Amniotic stem cell (primary cell): Measurements from ENCODE around the gene CLCN1.
"Not testable (repeated sequence)": the region's sequence is repeated elsewhere in the genome, so short reads cannot be mapped to it uniquely, and the experiment has no call there.

Experiments
- DNase-seq: peaks from one replicate; lab custom pipeline; 2025; lab: John Stamatoyannopoulos, UW

Gene CLCN1

GRCh38 chr7:143315776-143316175 is at the start of gene CLCN1:
CLCN1 (plus strand) TSS chr7:143316111; CDS start chr7:143316213, 102 bp downstream.
- DNase-seq = no peak

GRCh38 chr7:143269251-143269650 is 46.7 kb upstream of the CLCN1 start:
- DNase-seq = no peak

GRCh38 chr7:143271240-143271639 is 44.7 kb upstream of the CLCN1 start:
- no peak for DNase-seq

GRCh38 chr7:143272871-143273270 is 43.0 kb upstream of the CLCN1 start:
- DNase-seq = no peak

GRCh38 chr7:143279186-143280098 is 36.5 kb upstream of the CLCN1 start:
- DNase-seq = peak; percentile 41

GRCh38 chr7:143280160-143280559 is 35.8 kb upstream of the CLCN1 start:
- DNase-seq = no peak

GRCh38 chr7:143280566-143280965 is 35.3 kb upstream of the CLCN1 start:
- DNase-seq = no peak

GRCh38 chr7:143281529-143281928 is 34.4 kb upstream of the CLCN1 start:
- DNase-seq = no peak

- no peak for DNase-seq
Observed at GRCh38 chr7:143282124-143282523, 33.8 kb upstream of the CLCN1 start.

GRCh38 chr7:143283381-143283780 is 32.5 kb upstream of the CLCN1 start:
- DNase-seq = no peak

- no peak for DNase-seq
Observed at GRCh38 chr7:143284591-143285469, 31.1 kb upstream of the CLCN1 start, which contains the start of gene TMEM139. TMEM139 (plus strand) TSS chr7:143284958; CDS start chr7:143285958, 1,000 bp downstream.

GRCh38 chr7:143285470-143285778 is 30.5 kb upstream of the CLCN1 start:
- DNase-seq = no peak

- DNase-seq = no peak
Observed at GRCh38 chr7:143285806-143286521, 29.9 kb upstream of the CLCN1 start.

- DNase-seq = no peak
Observed at GRCh38 chr7:143286522-143286890, 29.4 kb upstream of the CLCN1 start.

GRCh38 chr7:143287339-143287934 is 28.5 kb upstream of the CLCN1 start:
- no peak for DNase-seq

- peak; percentile 94 for DNase-seq
Observed at GRCh38 chr7:143287935-143288826, 27.7 kb upstream of the CLCN1 start, which contains the start of gene CASP2. CASP2 (plus strand) TSS chr7:143288351; CDS start chr7:143288456, 105 bp downstream.

- DNase-seq = peak; percentile 10
Observed at GRCh38 chr7:143288836-143289235, 27.1 kb upstream of the CLCN1 start.

- no peak for DNase-seq
Observed at GRCh38 chr7:143289421-143289820, 26.5 kb upstream of the CLCN1 start.

- DNase-seq = not testable (repeated sequence)
Observed at GRCh38 chr7:143289888-143290287, 26.0 kb upstream of the CLCN1 start.

- DNase-seq = no peak
Observed at GRCh38 chr7:143290293-143290692, 25.6 kb upstream of the CLCN1 start.

GRCh38 chr7:143292876-143293275 is 23.0 kb upstream of the CLCN1 start:
- no peak for DNase-seq
